ENCODE results near the gene ZNF234. TPM values are rescaled to one million over a fixed set of nuclear protein-coding genes. Genes with fewer than 3 reads are reported as not detected.
"Not testable (repeated sequence)": the region's sequence is repeated elsewhere in the genome, so short reads cannot be mapped to it uniquely, and the experiment has no call there.

The ZNF234 gene
- polyA plus RNA-seq, 4 donors, result 1.6 to 11.8 (median 2.4) TPM

DNA sequence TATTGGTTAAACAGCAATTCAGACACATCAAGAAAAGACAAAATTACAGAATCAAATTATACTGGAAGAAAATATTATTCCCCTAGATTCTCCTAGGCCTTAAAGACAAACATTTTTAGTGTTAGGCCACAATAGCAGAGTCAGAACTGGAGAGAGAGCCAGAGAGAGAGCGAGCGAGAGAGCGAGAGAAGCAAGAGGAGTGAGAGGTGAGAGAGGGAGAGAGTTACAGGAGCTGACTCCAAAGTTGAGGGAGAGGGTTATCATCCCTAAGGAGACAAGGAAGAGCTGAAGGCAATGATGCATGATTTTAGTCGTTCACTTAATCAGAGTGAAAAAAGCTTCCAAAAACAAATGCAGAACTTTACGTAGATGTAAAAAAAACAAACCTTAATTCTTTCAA lies 50.8 kb downstream of the ZNF234 start:
- peaks cover 0 to 5% of the 10 kb centered on the region in 2 donors for H3K9me3 ChIP-seq (ENCODE audit: control insufficient read depth in 2 of 2, insufficient read depth in 1 of 2, low read depth in 1 of 2, low read length in 1 of 2)
- H3K27ac ChIP-seq (ENCODE audit: low read depth in 1 of 3, low read length in 2 of 3), result no peak overlapping the region
- WGBS, 3 donors, result 75 to 83% (median 81%) methylated on average over 5 of the region's 5 CpGs
- H3K4me1 ChIP-seq (ENCODE audit: control insufficient read depth in 3 of 3, insufficient read depth in 2 of 3, low read depth in 1 of 3, low read length in 2 of 3), result no peaks in the 10 kb centered on the region
- H3K27me3 ChIP-seq (ENCODE audit: control insufficient read depth in 3 of 3, insufficient read depth in 3 of 3, low read length in 3 of 3), result no peaks in the 10 kb centered on the region
- H3K36me3 ChIP-seq (ENCODE audit: control insufficient read depth in 3 of 3, insufficient read depth in 2 of 3, low read depth in 1 of 3, low read length in 3 of 3), result no peaks in the 10 kb centered on the region
- no peak for FAIRE-seq
- DNase-seq, result no peak
- no peak overlapping the region for H3K4me3 ChIP-seq (ENCODE audit: low read depth in 1 of 3, low read length in 3 of 3)

GRCh38 chr19:44196772-44197171 lies 55.4 kb downstream of the ZNF234 start:
- FAIRE-seq, result no peak
- H3K9me3 ChIP-seq (ENCODE audit: control insufficient read depth in 2 of 2, insufficient read depth in 1 of 2, low read depth in 1 of 2, low read length in 1 of 2), result peaks cover 0 to 5% of the 10 kb centered on the region in 2 donors

DNA sequence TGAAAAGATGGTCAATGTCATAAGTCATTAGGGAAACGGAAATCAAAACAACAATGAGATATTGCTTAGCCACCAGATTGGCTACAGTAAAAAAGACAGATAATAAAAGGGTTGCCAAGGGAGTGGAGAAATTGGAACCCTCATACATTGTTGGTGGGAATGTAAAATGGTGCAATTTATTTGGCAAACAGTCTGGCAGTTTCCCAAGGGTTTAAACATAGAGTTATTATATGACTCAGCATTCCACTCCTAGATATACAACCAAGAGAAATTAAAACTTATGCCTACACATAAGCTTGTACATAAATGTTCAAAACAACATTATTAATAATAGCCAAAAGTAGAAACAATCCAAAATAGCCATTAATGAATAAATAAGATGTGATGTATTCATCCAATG lies 61.1 kb downstream of the ZNF234 start:
- Histone ChIP-seq H3K36me3 (ENCODE audit: control insufficient read depth in 3 of 3, insufficient read depth in 2 of 3, low read depth in 1 of 3, low read length in 3 of 3) (no peaks in the 10 kb centered on the region), H3K4me3 (ENCODE audit: low read depth in 1 of 3, low read length in 3 of 3) (no peak overlapping the region), H3K9me3 (ENCODE audit: control insufficient read depth in 2 of 2, insufficient read depth in 1 of 2, low read depth in 1 of 2, low read length in 1 of 2) (peaks cover 0 to 9% of the 10 kb centered on the region in 2 donors), H3K27ac (ENCODE audit: low read depth in 1 of 3, low read length in 2 of 3) (no peak overlapping the region), H3K27me3 (ENCODE audit: control insufficient read depth in 3 of 3, insufficient read depth in 3 of 3, low read length in 3 of 3) (no peaks in the 10 kb centered on the region), H3K4me1 (ENCODE audit: control insufficient read depth in 3 of 3, insufficient read depth in 2 of 3, low read depth in 1 of 3, low read length in 2 of 3) (no peaks in the 10 kb centered on the region)
- no peak for FAIRE-seq
- DNase-seq, result no peak
- 65 to 81% (median 74%) methylated on average over 1 of the region's 1 CpG for WGBS, 3 donors

More at GRCh38 chr19:44196772-44197171, 55.4 kb downstream of the ZNF234 start:
- Histone ChIP-seq H3K27ac (ENCODE audit: low read depth in 1 of 3, low read length in 2 of 3) (no peak overlapping the region), H3K4me3 (ENCODE audit: low read depth in 1 of 3, low read length in 3 of 3) (no peak overlapping the region), H3K36me3 (ENCODE audit: control insufficient read depth in 3 of 3, insufficient read depth in 2 of 3, low read depth in 1 of 3, low read length in 3 of 3) (no peaks in the 10 kb centered on the region), H3K27me3 (ENCODE audit: control insufficient read depth in 3 of 3, insufficient read depth in 3 of 3, low read length in 3 of 3) (no peaks in the 10 kb centered on the region), H3K4me1 (ENCODE audit: control insufficient read depth in 3 of 3, insufficient read depth in 2 of 3, low read depth in 1 of 3, low read length in 2 of 3) (no peaks in the 10 kb centered on the region)
- no peak for DNase-seq

- FAIRE-seq, result no peak
- 57 to 100% methylated on average over 1 of the region's 2 CpGs; no CpG with 5 or more reads in 1 of the 3 donors for WGBS, 3 donors
- no peaks in the 10 kb centered on the region for H3K4me1 ChIP-seq (ENCODE audit: control insufficient read depth in 3 of 3, insufficient read depth in 2 of 3, low read depth in 1 of 3, low read length in 2 of 3)
Measured at GRCh38 chr19:44202974-44203373, 61.6 kb downstream of the ZNF234 start.

GRCh38 chr19:44203877-44204276 lies 62.5 kb downstream of the ZNF234 start:
- not testable (repeated sequence) for H3K9me3 ChIP-seq (ENCODE audit: control insufficient read depth in 2 of 2, insufficient read depth in 1 of 2, low read depth in 1 of 2, low read length in 1 of 2); H3K36me3 ChIP-seq (ENCODE audit: control insufficient read depth in 3 of 3, insufficient read depth in 2 of 3, low read depth in 1 of 3, low read length in 3 of 3); DNase-seq; H3K4me3 ChIP-seq (ENCODE audit: low read depth in 1 of 3, low read length in 3 of 3); H3K27ac ChIP-seq (ENCODE audit: low read depth in 1 of 3, low read length in 2 of 3); H3K4me1 ChIP-seq (ENCODE audit: control insufficient read depth in 3 of 3, insufficient read depth in 2 of 3, low read depth in 1 of 3, low read length in 2 of 3); FAIRE-seq; H3K27me3 ChIP-seq (ENCODE audit: control insufficient read depth in 3 of 3, insufficient read depth in 3 of 3, low read length in 3 of 3)
- WGBS, 3 donors, result 94 to 96% (median 95%) methylated on average over 25 to 31 of the region's 31 CpGs

More at GRCh38 chr19:44202974-44203373, 61.6 kb downstream of the ZNF234 start:
- Histone ChIP-seq H3K4me3 (ENCODE audit: low read depth in 1 of 3, low read length in 3 of 3) (no peak overlapping the region), H3K27ac (ENCODE audit: low read depth in 1 of 3, low read length in 2 of 3) (no peak overlapping the region), H3K9me3 (ENCODE audit: control insufficient read depth in 2 of 2, insufficient read depth in 1 of 2, low read depth in 1 of 2, low read length in 1 of 2) (peaks cover 0 to 9% of the 10 kb centered on the region in 2 donors), H3K27me3 (ENCODE audit: control insufficient read depth in 3 of 3, insufficient read depth in 3 of 3, low read length in 3 of 3) (no peaks in the 10 kb centered on the region), H3K36me3 (ENCODE audit: control insufficient read depth in 3 of 3, insufficient read depth in 2 of 3, low read depth in 1 of 3, low read length in 3 of 3) (no peaks in the 10 kb centered on the region)
- DNase-seq, result no peak

DNA sequence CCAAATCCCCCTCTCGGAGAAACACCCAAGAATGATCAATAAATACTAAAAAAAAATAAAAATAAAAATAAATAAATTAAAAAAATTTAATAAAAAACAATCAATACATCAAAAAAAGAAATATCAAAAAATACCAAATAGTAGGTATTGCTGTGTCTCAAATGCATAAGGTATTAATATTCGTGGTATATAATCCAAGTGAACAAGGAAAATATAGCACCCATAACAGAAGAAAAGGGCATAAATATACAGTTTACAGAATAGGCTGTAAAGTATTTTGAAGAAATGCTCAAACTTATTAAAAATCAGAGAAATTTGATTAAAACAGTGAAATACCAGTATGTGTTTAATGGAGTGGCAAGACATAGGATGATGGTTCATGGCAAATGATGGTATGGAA lies 63.4 kb downstream of the ZNF234 start:
- Histone ChIP-seq H3K9me3 (ENCODE audit: control insufficient read depth in 2 of 2, insufficient read depth in 1 of 2, low read depth in 1 of 2, low read length in 1 of 2) (peaks cover 0 to 5% of the 10 kb centered on the region in 2 donors), H3K36me3 (ENCODE audit: control insufficient read depth in 3 of 3, insufficient read depth in 2 of 3, low read depth in 1 of 3, low read length in 3 of 3) (no peaks in the 10 kb centered on the region), H3K27me3 (ENCODE audit: control insufficient read depth in 3 of 3, insufficient read depth in 3 of 3, low read length in 3 of 3) (no peaks in the 10 kb centered on the region), H3K4me3 (ENCODE audit: low read depth in 1 of 3, low read length in 3 of 3) (no peak overlapping the region), H3K4me1 (ENCODE audit: control insufficient read depth in 3 of 3, insufficient read depth in 2 of 3, low read depth in 1 of 3, low read length in 2 of 3) (no peaks in the 10 kb centered on the region), H3K27ac (ENCODE audit: low read depth in 1 of 3, low read length in 2 of 3) (no peak overlapping the region)
- FAIRE-seq (no peak), DNase-seq (no peak)
- WGBS, 3 donors, result 74 to 82% (median 75%) methylated on average over 2 of the region's 2 CpGs

- peaks cover 0 to 5% of the 10 kb centered on the region in 2 donors for H3K9me3 ChIP-seq (ENCODE audit: control insufficient read depth in 2 of 2, insufficient read depth in 1 of 2, low read depth in 1 of 2, low read length in 1 of 2)
- DNase-seq (peak; percentile 96), FAIRE-seq (no peak)
- H3K36me3 ChIP-seq (ENCODE audit: control insufficient read depth in 3 of 3, insufficient read depth in 2 of 3, low read depth in 1 of 3, low read length in 3 of 3), result no peaks in the 10 kb centered on the region
- peak overlapping the region; percentile 90 for H3K27ac ChIP-seq (ENCODE audit: low read depth in 1 of 3, low read length in 2 of 3)
- peak overlapping the region; percentile 67 to 95 (median 83) for H3K4me3 ChIP-seq (ENCODE audit: low read depth in 1 of 3, low read length in 3 of 3)
- H3K4me1 ChIP-seq (ENCODE audit: control insufficient read depth in 3 of 3, insufficient read depth in 2 of 3, low read depth in 1 of 3, low read length in 2 of 3), result no peaks in the 10 kb centered on the region
- no peaks in the 10 kb centered on the region for H3K27me3 ChIP-seq (ENCODE audit: control insufficient read depth in 3 of 3, insufficient read depth in 3 of 3, low read length in 3 of 3)
- 3 to 5% (median 5%) methylated on average over 26 of the region's 26 CpGs for WGBS, 3 donors
Measured at GRCh38 chr19:44207126-44207803, 65.9 kb downstream of the ZNF234 start.
